HepG2 (cell line): Measurements from ENCODE around the gene WDR47. TPM values are rescaled to one million over a fixed set of nuclear protein-coding genes. Genes with fewer than 3 reads are reported as not detected.

ENCODE experiments used
- ATAC-seq: fragments of 200-7000 bp; cut with Tn5 transposase; 3 replicates; pipeline ENCODE4 v1.9.1; 2020; ENCODE audit warnings: mild to moderate bottlenecking, moderate library complexity
- BruUV-seq: library from RNA; stranded (reverse); fragments of 400-500 nt; replicated peaks from 2 replicates; lab custom pipeline; 2021; lab: Mats Ljungman, UMichigan
- CTCF ChIA-PET: fragments of 300-600 bp; formaldehyde crosslinking; extraction: SDS; loops from one replicate; lab custom pipeline; 2021; ENCODE audit warnings: low total read pairs, inconsistent platforms, low intra/inter-chr PET ratio; lab: Yijun Ruan, JAX
- POLR2A ChIA-PET: fragments of 350-600 bp; sonication (Branson Sonifier 250); formaldehyde crosslinking; loops from one replicate; lab custom pipeline; 2020; ENCODE audit warnings: antibody characterized with exemption, inconsistent platforms; lab: Yijun Ruan, JAX
- DNase-seq: peaks from one replicate; pipeline ENCODE4 v3.0.0-alpha.2; 2015; ENCODE audit warnings: low spot score
- FAIRE-seq: peaks from 3 replicates; lab custom pipeline; 2011; peaks lifted over from hg19 to GRCh38; lab: Jason Lieb, UNC
- H2AFZ ChIP-seq: one replicate; pipeline ENCODE4 v1.6.1; 2011; ENCODE audit warnings: low read length, inconsistent platforms
- H3K27ac ChIP-seq: fragments of 300-600 bp; 3 replicates; pipeline ENCODE4 v1.8.0; 2011; ENCODE audit warnings: mixed run types, mild to moderate bottlenecking, mixed read lengths, low read length, inconsistent platforms; ENCODE audit not compliant: insufficient read depth; ENCODE audit errors: extremely low read length
- H3K27me3 ChIP-seq, 2 experiments: fragments of 200-600 bp in 1 of 2; 2 replicates in 1 of 2; 3 replicates in 1 of 2; pipeline versions ENCODE4 v1.6.0 to v1.8.0; 2011; ENCODE audit warnings: low read length in 2 of 2, mild to moderate bottlenecking in 2 of 2, moderate library complexity in 2 of 2, inconsistent platforms in 1 of 2; ENCODE audit not compliant: insufficient read depth in 2 of 2, control insufficient read depth in 1 of 2
- H3K36me3 ChIP-seq, 2 experiments: fragments of 200-600 bp in 1 of 2; replicated peaks in 1 of 2; 2 replicates in 1 of 2; 3 replicates in 1 of 2; pipeline versions ENCODE4 v1.5.1 to v1.8.0; 2011; ENCODE audit warnings: low read length in 2 of 2, inconsistent platforms in 1 of 2; ENCODE audit not compliant: insufficient read depth in 2 of 2, control insufficient read depth in 1 of 2
- H3K4me1 ChIP-seq: 2 replicates; pipeline ENCODE4 v1.5.1; 2012; ENCODE audit warnings: low read length, inconsistent platforms; ENCODE audit not compliant: insufficient read depth
- H3K4me2 ChIP-seq: 2 replicates; pipeline ENCODE4 v1.6.0; 2011; ENCODE audit warnings: low read depth, low read length, inconsistent platforms
- H3K4me3 ChIP-seq, 3 experiments: fragments of 200-600 bp in 1 of 3; sonication (generic), shearing (Covaris generic) in 1 of 3; replicated peaks in 1 of 3; 2 replicates each; pipeline ENCODE4 v1.5.1; 2011 to 2016; ENCODE audit warnings: low read length in 3 of 3, inconsistent platforms in 2 of 3, low read depth in 2 of 3, mild to moderate bottlenecking in 2 of 3, control low read depth in 1 of 3, mixed read lengths in 1 of 3; ENCODE audit not compliant: insufficient read depth in 1 of 3
- H3K79me2 ChIP-seq: one replicate; pipeline ENCODE4 v1.6.1; 2011; ENCODE audit warnings: low read length, inconsistent platforms; ENCODE audit not compliant: insufficient read depth
- H3K9ac ChIP-seq: 2 replicates; pipeline ENCODE4 v1.6.0; 2011; ENCODE audit warnings: mild to moderate bottlenecking, low read depth, low read length, inconsistent platforms; ENCODE audit not compliant: insufficient read depth
- H3K9me3 ChIP-seq: 2 replicates; pipeline ENCODE4 v1.5.1; 2012; ENCODE audit warnings: mild to moderate bottlenecking, low read length
- H4K20me1 ChIP-seq: 2 replicates; pipeline ENCODE4 v1.6.0; 2011; ENCODE audit warnings: inconsistent platforms, mild to moderate bottlenecking, low read length, moderate library complexity; ENCODE audit not compliant: insufficient read depth
- ATF7 ChIP-seq, 2 experiments: fragments of 450-650 bp in 1 of 2; sonication (generic) in 1 of 2; formaldehyde crosslinking in 1 of 2; IDR thresholded peaks; 2 replicates each; pipeline versions ENCODE4 v1.4.0 to v1.6.1; 2016 to 2020; ENCODE audit warnings: antibody characterized with exemption in 1 of 2, mild to moderate bottlenecking in 1 of 2, missing genetic modification reagents in 1 of 2
- CBX1 ChIP-seq: IDR thresholded peaks from one replicate; pipeline ENCODE4 v1.6.1; 2016; ENCODE audit warnings: antibody characterized with exemption, low read depth
- CHD2 ChIP-seq: IDR thresholded peaks from 2 replicates; pipeline ENCODE4 v1.6.1; 2011; ENCODE audit warnings: low read depth, low read length, improper control_type of control experiment
- FOXK2 ChIP-seq: fragments of 450-650 bp; IDR thresholded peaks from 2 replicates; pipeline ENCODE4 v1.6.1; 2016
- MED13 ChIP-seq: sonication (generic); formaldehyde crosslinking; IDR thresholded peaks from 2 replicates; pipeline ENCODE4 v1.5.0; 2020; ENCODE audit warnings: missing genetic modification reagents
- MIER2 ChIP-seq: IDR thresholded peaks from 2 replicates; pipeline ENCODE4 v1.6.1; 2016; ENCODE audit warnings: missing biosample characterization, missing genetic modification reagents
- MXI1 ChIP-seq: IDR thresholded peaks from 3 replicates; pipeline ENCODE4 v1.6.1; 2012; ENCODE audit warnings: low read depth, low read length, inconsistent platforms, borderline replicate concordance
- SP2 ChIP-seq: sonication (generic); formaldehyde crosslinking; IDR thresholded peaks from 2 replicates; pipeline ENCODE4 v1.5.1; 2020; ENCODE audit warnings: mild to moderate bottlenecking, missing genetic modification reagents
- SYNCRIP ChIP-seq: fragments of 200-400 bp; formaldehyde crosslinking; IDR thresholded peaks from 2 replicates; pipeline ENCODE4 v1.6.1; 2018; ENCODE audit warnings: mild to moderate bottlenecking, low read depth, low read length; ENCODE audit not compliant: insufficient read depth
- TOE1 ChIP-seq: sonication (generic); formaldehyde crosslinking; IDR thresholded peaks from 2 replicates; pipeline ENCODE4 v1.4.0; 2020; ENCODE audit warnings: mild to moderate bottlenecking, missing genetic modification reagents
- YY1 ChIP-seq: IDR thresholded peaks from 2 replicates; pipeline ENCODE4 v1.6.1; 2011; ENCODE audit warnings: low read length, low read depth, moderate library complexity, mild to moderate bottlenecking; ENCODE audit not compliant: insufficient read depth, insufficient replicate concordance
- ZNF121 ChIP-seq: sonication (generic); formaldehyde crosslinking; IDR thresholded peaks from 2 replicates; pipeline ENCODE4 v1.5.0; 2020; ENCODE audit warnings: mild to moderate bottlenecking, missing genetic modification reagents
- ZNF337 ChIP-seq: sonication (generic); formaldehyde crosslinking; IDR thresholded peaks from 2 replicates; pipeline ENCODE4 v1.5.1; 2020; ENCODE audit warnings: missing genetic modification reagents, low read depth, mild to moderate bottlenecking, borderline replicate concordance
- ZNF441 ChIP-seq: sonication (generic); formaldehyde crosslinking; IDR thresholded peaks from 2 replicates; pipeline ENCODE4 v1.7.0; 2021; ENCODE audit warnings: missing genetic modification reagents, borderline replicate concordance
- ZNF572 ChIP-seq: sonication (generic); formaldehyde crosslinking; IDR thresholded peaks from 2 replicates; pipeline ENCODE4 v1.5.1; 2020; ENCODE audit warnings: mild to moderate bottlenecking, missing genetic modification reagents
- ZNF660 ChIP-seq: sonication (generic); formaldehyde crosslinking; IDR thresholded peaks from 2 replicates; pipeline ENCODE4 v1.5.1; 2020; ENCODE audit warnings: mild to moderate bottlenecking, low read depth, missing genetic modification reagents, borderline replicate concordance
- ZNF672 ChIP-seq: sonication (generic); formaldehyde crosslinking; IDR thresholded peaks from 2 replicates; pipeline ENCODE4 v1.8.1; 2022; ENCODE audit warnings: missing genetic modification reagents
- in situ Hi-C: cut with HindIII; loops from 2 replicates; pipeline ENCODE4 v1.10.0; 2017; ENCODE audit warnings: low pct_unique_long_range_greater_than_20kb; ENCODE audit not compliant: extremely low pct_ligation_motif_present
- intact Hi-C: fragments of 100-400 bp; cut with micrococcal nuclease; formaldehyde crosslinking; loops from one replicate; pipeline ENCODE4 v1.10.0; 2022; ENCODE audit not compliant: unreplicated experiment
- polyA plus RNA-seq, 8 experiments: library from polyadenylated mRNA; depleted of rRNA in 3 of 8; stranded (reverse) in 7 of 8; unstranded in 1 of 8; fragments of >200 nt; fragmentation: Illumina TruSeq in 4 of 8; extraction: Trizol in 4 of 8; gene quantifications; 2 replicates each; pipeline versions ENCODE4 v1.2.1 to v1.2.3, GENCODE V29; 2011 to 2016; ENCODE audit warnings: low read depth in 4 of 8, missing spikeins in 1 of 8, mixed read lengths in 1 of 8; ENCODE audit not compliant: insufficient read depth in 1 of 8
- total RNA-seq, 5 experiments: library from RNA; depleted of rRNA; stranded (reverse); fragments of >200 nt; fragmentation: Illumina TruSeq; extraction: Trizol; gene quantifications; 2 replicates each; pipeline ENCODE4 v1.2.3, GENCODE V29; 2016; ENCODE audit warnings: low read depth in 1 of 5
- TF ChIP-seq, protein P1 (sequence below): sonication (generic); formaldehyde crosslinking; IDR thresholded peaks from 2 replicates; pipeline ENCODE4 v1.5.1; 2020; ENCODE audit warnings: mild to moderate bottlenecking, moderate library complexity, missing genetic modification reagents
- TF ChIP-seq, protein P2 (sequence below): IDR thresholded peaks from 2 replicates; pipeline ENCODE4 v1.6.1; 2016; ENCODE audit warnings: missing biosample characterization, missing genetic modification reagents, low read depth
- TF ChIP-seq, protein P3 (sequence below): sonication (generic); formaldehyde crosslinking; IDR thresholded peaks from 2 replicates; pipeline ENCODE4 v1.5.0; 2020; ENCODE audit warnings: missing genetic modification reagents

WDR47 gene
- total and polyA plus RNA-seq, 2 of the 13 experiments (the other 11 are each of a cell fraction or from before 2014, with no cell fraction given) = 4.3 to 5.9 TPM

DNA sequence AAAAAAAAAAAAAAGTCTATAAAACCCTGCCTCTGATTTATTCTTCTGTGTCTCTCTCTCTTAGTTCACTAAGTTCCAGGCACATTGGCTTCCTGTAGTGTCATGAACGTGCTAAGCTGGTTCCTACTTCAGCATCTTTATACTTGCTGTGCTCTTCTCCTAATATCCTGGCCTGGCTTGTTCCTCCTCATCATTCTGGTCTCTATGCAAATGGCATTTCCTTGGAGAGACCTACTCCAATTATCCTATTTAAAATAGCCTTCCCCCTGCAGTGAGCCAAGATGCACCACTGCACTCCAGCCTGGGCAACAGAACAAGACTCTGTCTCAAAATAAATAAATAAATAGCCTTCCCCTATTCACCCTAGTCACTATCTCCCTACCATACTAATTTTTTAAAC lies 69.0 kb downstream of the WDR47 start (continued):
- no peak for TF ChIP-seq TOE1 (CRISPR knock-in tag)
- TF ChIP-seq SYNCRIP = no peak

DNA sequence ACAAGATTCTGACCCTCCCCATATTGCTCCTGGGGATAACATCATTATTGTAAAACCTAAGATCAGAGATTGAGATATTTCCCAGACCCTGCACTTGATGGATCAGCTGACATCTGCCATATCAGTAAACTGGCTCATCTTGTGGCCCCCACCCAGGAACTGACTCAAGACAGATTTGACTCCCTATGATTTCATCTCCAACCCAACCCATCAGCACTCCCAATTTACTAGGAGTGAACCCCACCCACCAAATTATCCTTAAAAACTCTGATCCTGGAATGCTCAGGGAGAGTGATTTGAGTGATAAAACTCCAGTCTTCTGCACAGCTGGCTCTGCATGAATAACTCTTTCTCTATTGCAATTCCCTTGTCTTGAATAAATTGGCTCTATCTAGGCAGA lies 72.6 kb downstream of the WDR47 start:
- H3K4me1 ChIP-seq = peaks cover 11% of the 10 kb centered on the region
- no peaks in the 10 kb centered on the region for H4K20me1 ChIP-seq
- TF ChIP-seq CBX1 (no peak), ATF7 (IDR thresholded peaks at IDR 0.05) (no peak), ATF7 (CRISPR knock-in tag; IDR thresholded peaks at IDR 0.05) (no peak), ZNF121 (CRISPR knock-in tag) (no peak), YY1 (no peak), MIER2 (CRISPR knock-in tag) (no peak), FOXK2 (no peak), CHD2 (no peak), MXI1 (no peak), ZNF572 (no peak), ZNF672 (CRISPR knock-in tag) (no peak), ZNF441 (CRISPR knock-in tag) (no peak), ZNF660 (CRISPR knock-in tag) (no peak), ZNF337 (no peak), MED13 (no peak), SP2 (CRISPR knock-in tag) (no peak)
- TF ChIP-seq, protein P1, sequence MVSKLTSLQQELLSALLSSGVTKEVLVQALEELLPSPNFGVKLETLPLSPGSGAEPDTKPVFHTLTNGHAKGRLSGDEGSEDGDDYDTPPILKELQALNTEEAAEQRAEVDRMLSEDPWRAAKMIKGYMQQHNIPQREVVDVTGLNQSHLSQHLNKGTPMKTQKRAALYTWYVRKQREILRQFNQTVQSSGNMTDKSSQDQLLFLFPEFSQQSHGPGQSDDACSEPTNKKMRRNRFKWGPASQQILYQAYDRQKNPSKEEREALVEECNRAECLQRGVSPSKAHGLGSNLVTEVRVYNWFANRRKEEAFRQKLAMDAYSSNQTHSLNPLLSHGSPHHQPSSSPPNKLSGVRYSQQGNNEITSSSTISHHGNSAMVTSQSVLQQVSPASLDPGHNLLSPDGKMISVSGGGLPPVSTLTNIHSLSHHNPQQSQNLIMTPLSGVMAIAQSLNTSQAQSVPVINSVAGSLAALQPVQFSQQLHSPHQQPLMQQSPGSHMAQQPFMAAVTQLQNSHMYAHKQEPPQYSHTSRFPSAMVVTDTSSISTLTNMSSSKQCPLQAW (CRISPR knock-in tag) = no peak
- TF ChIP-seq, protein P2, sequence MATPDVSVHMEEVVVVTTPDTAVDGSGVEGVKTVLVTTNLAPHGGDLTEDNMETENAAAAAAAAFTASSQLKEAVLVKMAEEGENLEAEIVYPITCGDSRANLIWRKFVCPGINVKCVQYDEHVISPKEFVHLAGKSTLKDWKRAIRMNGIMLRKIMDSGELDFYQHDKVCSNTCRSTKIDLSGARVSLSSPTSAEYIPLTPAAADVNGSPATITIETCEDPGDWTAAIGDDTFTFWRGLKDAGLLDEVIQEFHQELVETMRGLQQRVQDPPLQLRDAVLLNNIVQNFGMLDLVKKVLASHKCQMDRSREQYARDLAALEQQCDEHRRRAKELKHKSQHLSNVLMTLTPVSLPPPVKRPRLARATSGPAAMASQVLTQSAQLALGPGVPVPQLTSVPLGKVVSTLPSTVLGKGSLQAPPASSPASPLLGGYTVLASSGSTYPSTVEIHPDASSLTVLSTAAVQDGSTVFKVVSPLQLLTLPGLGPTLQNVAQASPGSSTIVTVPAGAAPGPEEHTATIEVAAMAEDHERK (CRISPR knock-in tag) = no peak
- TF ChIP-seq, protein P3, sequence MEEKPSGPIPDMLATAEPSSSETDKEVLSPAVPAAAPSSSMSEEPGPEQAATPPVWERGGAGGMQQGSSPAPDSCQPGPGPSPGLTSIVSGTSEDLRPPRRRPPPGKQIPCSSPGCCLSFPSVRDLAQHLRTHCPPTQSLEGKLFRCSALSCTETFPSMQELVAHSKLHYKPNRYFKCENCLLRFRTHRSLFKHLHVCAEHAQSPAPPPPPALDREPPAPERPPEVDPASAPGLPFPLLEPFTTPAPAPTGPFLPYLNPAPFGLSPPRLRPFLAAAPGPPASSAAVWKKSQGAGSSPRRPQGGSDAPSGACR = no peak
- no peak overlapping the region for H3K27ac ChIP-seq
- H3K4me2 ChIP-seq = no peak overlapping the region
- no TSS peak for BruUV-seq
- intact Hi-C loops (loop anchor here (10.0 kb wide), 1 partner anchor 145 kb away; the partner anchor contains the start of gene ELAPOR1), in situ Hi-C loops (no loop called here)
- H2AFZ ChIP-seq = no peak overlapping the region
- H3K36me3 ChIP-seq = peaks cover 0 to 4% of the 10 kb centered on the region in 2 experiments; a peak in 1 of 5 replicates
- no peaks in the 10 kb centered on the region for H3K27me3 ChIP-seq
- H3K9ac ChIP-seq = no peak overlapping the region
- no peaks in the 10 kb centered on the region for H3K9me3 ChIP-seq
- ATAC-seq = no peak
- ChIA-PET POLR2A (no interaction called here), CTCF (no interaction called here)
- H3K79me2 ChIP-seq = no peaks in the 10 kb centered on the region
- H3K4me3 ChIP-seq = no peak overlapping the region
- FAIRE-seq = no peak
- no peak for DNase-seq
